ENCODE data around the gene CASP9. TPM values are rescaled to one million over a fixed set of nuclear protein-coding genes. Genes with fewer than 3 reads are reported as not detected.

Gene CASP9
- total and polyA plus RNA-seq, 2 of the 13 experiments (the other 11 are each of a cell fraction or from before 2014, with no cell fraction given), result 8.5 to 11.5 TPM

GRCh38 chr1:15526490-15527339 is 2.7 kb upstream of the CASP9 start, which contains the start of gene DNAJC16 (continued):
- TF ChIP-seq RFXANK (CRISPR knock-in tag; IDR thresholded peaks at IDR 0.05), result peak; percentile 70; the same call in 1 of the 2 replicates
- TF ChIP-seq GTF2F1 (IDR thresholded peaks at IDR 0.05; ENCODE audit: low read length), result peak; percentile 90
- 0 out of 2 replicates have a peak, but pooled peaks have one; percentile 15 for TF ChIP-seq FOXP1 (IDR thresholded peaks at IDR 0.05)
- no peak for TF ChIP-seq FOXP1 (CRISPR knock-in tag; IDR thresholded peaks at IDR 0.05)
- TF ChIP-seq SPEN (CRISPR knock-in tag; IDR thresholded peaks at IDR 0.05; ENCODE audit: low read depth), result peak; percentile 71
- TF ChIP-seq, protein P1, sequence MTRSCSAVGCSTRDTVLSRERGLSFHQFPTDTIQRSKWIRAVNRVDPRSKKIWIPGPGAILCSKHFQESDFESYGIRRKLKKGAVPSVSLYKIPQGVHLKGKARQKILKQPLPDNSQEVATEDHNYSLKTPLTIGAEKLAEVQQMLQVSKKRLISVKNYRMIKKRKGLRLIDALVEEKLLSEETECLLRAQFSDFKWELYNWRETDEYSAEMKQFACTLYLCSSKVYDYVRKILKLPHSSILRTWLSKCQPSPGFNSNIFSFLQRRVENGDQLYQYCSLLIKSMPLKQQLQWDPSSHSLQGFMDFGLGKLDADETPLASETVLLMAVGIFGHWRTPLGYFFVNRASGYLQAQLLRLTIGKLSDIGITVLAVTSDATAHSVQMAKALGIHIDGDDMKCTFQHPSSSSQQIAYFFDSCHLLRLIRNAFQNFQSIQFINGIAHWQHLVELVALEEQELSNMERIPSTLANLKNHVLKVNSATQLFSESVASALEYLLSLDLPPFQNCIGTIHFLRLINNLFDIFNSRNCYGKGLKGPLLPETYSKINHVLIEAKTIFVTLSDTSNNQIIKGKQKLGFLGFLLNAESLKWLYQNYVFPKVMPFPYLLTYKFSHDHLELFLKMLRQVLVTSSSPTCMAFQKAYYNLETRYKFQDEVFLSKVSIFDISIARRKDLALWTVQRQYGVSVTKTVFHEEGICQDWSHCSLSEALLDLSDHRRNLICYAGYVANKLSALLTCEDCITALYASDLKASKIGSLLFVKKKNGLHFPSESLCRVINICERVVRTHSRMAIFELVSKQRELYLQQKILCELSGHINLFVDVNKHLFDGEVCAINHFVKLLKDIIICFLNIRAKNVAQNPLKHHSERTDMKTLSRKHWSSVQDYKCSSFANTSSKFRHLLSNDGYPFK (CRISPR knock-in tag; IDR thresholded peaks at IDR 0.05; ENCODE audit: borderline replicate concordance), result peak; percentile 94; the same call in 1 of the 2 replicates
- TF ChIP-seq KDM2A (CRISPR knock-in tag; IDR thresholded peaks at IDR 0.05; ENCODE audit: borderline replicate concordance, low read depth), result peak; percentile 92
- TF ChIP-seq ZNF768 (CRISPR knock-in tag; IDR thresholded peaks at IDR 0.05), result peak; percentile 49; the same call in 1 of the 2 replicates
- 0 out of 2 replicates have a peak, but pooled peaks have one; percentile 69 for TF ChIP-seq TFDP1 (CRISPR knock-in tag; IDR thresholded peaks at IDR 0.05; ENCODE audit: borderline replicate concordance)
- 0 out of 2 replicates have a peak, but pooled peaks have one; percentile 65 for TF ChIP-seq ZNF441 (CRISPR knock-in tag; IDR thresholded peaks at IDR 0.05; ENCODE audit: borderline replicate concordance)
- 0 out of 2 replicates have a peak, but pooled peaks have one; percentile 49 for TF ChIP-seq ZNF354B (CRISPR knock-in tag; IDR thresholded peaks at IDR 0.05)
- TF ChIP-seq EED (CRISPR knock-in tag; IDR thresholded peaks at IDR 0.05), result 0 out of 2 replicates have a peak, but pooled peaks have one; percentile 78
- TF ChIP-seq SAP130 (CRISPR knock-in tag; IDR thresholded peaks at IDR 0.05; ENCODE audit: low read depth), result peak; percentile 99
- TF ChIP-seq JUN (CRISPR knock-in tag; IDR thresholded peaks at IDR 0.05), result no peak
- peak; percentile 99 for TF ChIP-seq PHF8 (CRISPR knock-in tag; IDR thresholded peaks at IDR 0.05)
- peak; percentile 72; the same call in 1 of the 2 replicates for TF ChIP-seq KDM5B (CRISPR knock-in tag; IDR thresholded peaks at IDR 0.05; ENCODE audit: borderline replicate concordance)
- TF ChIP-seq ZNF557 (CRISPR knock-in tag; IDR thresholded peaks at IDR 0.05), result no peak
- no peak for TF ChIP-seq ZNF44 (CRISPR knock-in tag; IDR thresholded peaks at IDR 0.05)
- peak; percentile 40; the same call in 1 of the 2 replicates for TF ChIP-seq NCOR1 (IDR thresholded peaks at IDR 0.05; ENCODE audit: borderline replicate concordance, low read length)
- TF ChIP-seq, protein P2, sequence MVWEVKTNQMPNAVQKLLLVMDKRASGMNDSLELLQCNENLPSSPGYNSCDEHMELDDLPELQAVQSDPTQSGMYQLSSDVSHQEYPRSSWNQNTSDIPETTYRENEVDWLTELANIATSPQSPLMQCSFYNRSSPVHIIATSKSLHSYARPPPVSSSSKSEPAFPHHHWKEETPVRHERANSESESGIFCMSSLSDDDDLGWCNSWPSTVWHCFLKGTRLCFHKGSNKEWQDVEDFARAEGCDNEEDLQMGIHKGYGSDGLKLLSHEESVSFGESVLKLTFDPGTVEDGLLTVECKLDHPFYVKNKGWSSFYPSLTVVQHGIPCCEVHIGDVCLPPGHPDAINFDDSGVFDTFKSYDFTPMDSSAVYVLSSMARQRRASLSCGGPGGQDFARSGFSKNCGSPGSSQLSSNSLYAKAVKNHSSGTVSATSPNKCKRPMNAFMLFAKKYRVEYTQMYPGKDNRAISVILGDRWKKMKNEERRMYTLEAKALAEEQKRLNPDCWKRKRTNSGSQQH (CRISPR knock-in tag; IDR thresholded peaks at IDR 0.05; ENCODE audit: low read depth), result peak; percentile 41; the same call in 1 of the 2 replicates
- TF ChIP-seq, protein P3, sequence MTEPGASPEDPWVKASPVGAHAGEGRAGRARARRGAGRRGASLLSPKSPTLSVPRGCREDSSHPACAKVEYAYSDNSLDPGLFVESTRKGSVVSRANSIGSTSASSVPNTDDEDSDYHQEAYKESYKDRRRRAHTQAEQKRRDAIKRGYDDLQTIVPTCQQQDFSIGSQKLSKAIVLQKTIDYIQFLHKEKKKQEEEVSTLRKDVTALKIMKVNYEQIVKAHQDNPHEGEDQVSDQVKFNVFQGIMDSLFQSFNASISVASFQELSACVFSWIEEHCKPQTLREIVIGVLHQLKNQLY (CRISPR knock-in tag; IDR thresholded peaks at IDR 0.05), result peak; percentile 76; the same call in 1 of the 2 replicates
- TF ChIP-seq, protein P4, sequence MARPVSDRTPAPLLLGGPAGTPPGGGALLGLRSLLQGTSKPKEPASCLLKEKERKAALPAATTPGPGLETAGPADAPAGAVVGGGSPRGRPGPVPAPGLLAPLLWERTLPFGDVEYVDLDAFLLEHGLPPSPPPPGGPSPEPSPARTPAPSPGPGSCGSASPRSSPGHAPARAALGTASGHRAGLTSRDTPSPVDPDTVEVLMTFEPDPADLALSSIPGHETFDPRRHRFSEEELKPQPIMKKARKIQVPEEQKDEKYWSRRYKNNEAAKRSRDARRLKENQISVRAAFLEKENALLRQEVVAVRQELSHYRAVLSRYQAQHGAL (CRISPR knock-in tag; IDR thresholded peaks at IDR 0.05; ENCODE audit: not compliant biosample characterization), result no peak
- peak; percentile 42; the same call in 1 of the 2 replicates for TF ChIP-seq HES4 (CRISPR knock-in tag; IDR thresholded peaks at IDR 0.05; ENCODE audit: borderline replicate concordance)
- peak; percentile 88 for TF ChIP-seq SMAD3 (CRISPR knock-in tag; IDR thresholded peaks at IDR 0.05)

Data from HepG2 (cell line).